MM.1S (cell line): ENCODE measurements around the gene PAQR7.

Experiments used
- EZH2 ChIP-seq: fragments of 300-600 bp; sonication (generic); optimal IDR thresholded peaks from 2 replicates; pipeline ENCODE3; 2017; ENCODE audit warnings: low read depth, mild to moderate bottlenecking, antibody characterized with exemption, low read length, mixed read lengths
- TF ChIP-seq, protein P1 (sequence below): fragments of 300-600 bp; sonication (generic); IDR thresholded peaks from 2 replicates; pipeline ENCODE4 v1.5.1; 2016; ENCODE audit warnings: antibody characterized with exemption, low read length, mixed read lengths

- TF ChIP-seq, protein P1, sequence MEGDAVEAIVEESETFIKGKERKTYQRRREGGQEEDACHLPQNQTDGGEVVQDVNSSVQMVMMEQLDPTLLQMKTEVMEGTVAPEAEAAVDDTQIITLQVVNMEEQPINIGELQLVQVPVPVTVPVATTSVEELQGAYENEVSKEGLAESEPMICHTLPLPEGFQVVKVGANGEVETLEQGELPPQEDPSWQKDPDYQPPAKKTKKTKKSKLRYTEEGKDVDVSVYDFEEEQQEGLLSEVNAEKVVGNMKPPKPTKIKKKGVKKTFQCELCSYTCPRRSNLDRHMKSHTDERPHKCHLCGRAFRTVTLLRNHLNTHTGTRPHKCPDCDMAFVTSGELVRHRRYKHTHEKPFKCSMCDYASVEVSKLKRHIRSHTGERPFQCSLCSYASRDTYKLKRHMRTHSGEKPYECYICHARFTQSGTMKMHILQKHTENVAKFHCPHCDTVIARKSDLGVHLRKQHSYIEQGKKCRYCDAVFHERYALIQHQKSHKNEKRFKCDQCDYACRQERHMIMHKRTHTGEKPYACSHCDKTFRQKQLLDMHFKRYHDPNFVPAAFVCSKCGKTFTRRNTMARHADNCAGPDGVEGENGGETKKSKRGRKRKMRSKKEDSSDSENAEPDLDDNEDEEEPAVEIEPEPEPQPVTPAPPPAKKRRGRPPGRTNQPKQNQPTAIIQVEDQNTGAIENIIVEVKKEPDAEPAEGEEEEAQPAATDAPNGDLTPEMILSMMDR: no peak
- TF ChIP-seq EZH2: no peak
These were observed 54.4 kb downstream of the PAQR7 start for GRCh38 chr1:25821112-25821476.
